Stimulated activated CD8-positive, alpha-beta memory T cell treated with anti-CD3 and anti-CD28 coated beads, Interleukin-12 subunit alpha, Interleukin-12 subunit beta, amount 100 ng/mL, for 4 hours (primary cell): ENCODE measurements around the gene PERCC1.
"Not testable (repeated sequence)": the region's sequence is repeated elsewhere in the genome, so short reads cannot be mapped to it uniquely, and the experiment has no call there.

Experiments
- DNase-seq: peaks from one replicate; pipeline ENCODE4 v3.0.0-alpha.2; 2020; ENCODE audit warnings: low read depth

Gene PERCC1

DNA sequence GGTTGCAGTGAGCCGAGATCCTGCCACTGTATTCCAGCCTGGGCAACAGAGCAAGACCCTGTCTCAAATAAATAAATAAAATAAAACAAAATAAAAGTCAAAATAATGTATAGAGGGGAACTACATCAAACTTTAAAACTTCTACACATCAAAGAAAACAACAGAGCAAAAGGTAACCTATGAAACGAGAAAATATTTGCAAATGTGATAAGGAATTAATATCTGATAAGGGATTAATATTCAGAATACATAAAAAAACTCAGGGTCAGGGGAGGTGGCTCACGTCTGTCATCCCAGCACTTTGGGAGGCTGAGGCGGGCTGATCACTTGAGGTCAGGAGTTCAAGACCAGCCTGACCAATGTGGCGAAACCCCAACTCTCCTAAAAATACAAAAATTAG, 38.3 kb downstream of the PERCC1 start:
- not testable (repeated sequence) for DNase-seq

DNA sequence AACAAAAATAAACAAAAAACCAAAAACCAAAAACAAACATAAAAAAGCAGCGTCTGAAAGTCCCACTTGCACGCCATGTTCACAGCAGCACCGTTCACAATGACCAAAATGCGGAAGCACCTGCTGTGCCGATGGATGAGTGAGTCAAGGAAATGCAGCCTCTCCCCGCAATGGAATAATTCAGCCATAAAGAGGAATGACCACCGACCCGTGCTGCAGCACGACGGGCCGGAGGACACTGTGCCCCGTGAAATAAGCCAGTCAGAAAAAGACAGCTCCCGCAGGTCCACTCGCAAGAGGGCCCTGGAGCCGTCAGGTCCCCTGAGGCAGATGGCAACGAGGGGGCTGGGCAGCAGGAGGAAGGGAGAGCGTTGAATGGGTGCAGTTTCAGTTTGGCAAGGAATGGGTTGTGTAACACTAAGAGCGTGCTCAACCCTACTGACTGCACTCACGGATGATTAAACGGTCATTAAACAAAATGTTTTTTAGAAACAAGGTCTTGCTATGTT, 38.9 kb downstream of the PERCC1 start:
- DNase-seq, result no peak

DNA sequence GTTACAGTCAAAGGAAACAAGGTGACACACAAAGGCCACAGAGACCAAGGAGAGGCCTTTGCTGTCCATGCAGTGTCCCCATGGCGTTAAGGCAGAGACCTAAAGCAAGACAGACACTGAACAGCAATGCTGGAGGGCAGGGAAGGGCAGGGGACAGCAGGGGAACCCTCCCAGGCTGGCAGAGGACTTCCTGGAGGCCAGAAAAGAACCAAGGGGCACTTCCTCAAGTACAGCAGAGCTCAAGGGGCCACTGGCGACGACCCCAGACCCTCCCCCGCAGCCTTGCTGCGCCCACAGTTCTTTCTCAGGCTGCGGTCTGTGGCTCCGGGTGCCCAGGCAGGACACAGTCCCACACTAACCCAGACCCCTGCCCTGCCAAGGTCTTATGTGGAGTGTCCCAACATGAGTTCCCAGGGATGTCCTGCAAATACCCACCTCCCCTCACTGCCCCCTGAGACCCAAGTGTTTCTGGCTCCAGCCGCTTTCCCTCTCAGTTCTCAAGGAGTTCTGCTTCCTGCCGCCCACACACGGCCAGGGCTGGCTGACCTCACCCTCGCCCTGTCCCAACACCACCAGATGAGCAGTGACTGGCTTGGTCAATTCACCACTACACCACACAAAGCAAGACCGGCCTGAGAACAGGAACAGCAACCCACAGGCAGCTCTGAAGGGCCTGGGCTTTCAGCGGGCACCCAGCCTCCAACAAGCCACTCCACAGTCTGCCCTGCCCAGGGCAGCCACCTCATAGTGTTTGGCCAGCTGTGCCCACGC, 39.8 kb downstream of the PERCC1 start:
- DNase-seq, result no peak

DNA sequence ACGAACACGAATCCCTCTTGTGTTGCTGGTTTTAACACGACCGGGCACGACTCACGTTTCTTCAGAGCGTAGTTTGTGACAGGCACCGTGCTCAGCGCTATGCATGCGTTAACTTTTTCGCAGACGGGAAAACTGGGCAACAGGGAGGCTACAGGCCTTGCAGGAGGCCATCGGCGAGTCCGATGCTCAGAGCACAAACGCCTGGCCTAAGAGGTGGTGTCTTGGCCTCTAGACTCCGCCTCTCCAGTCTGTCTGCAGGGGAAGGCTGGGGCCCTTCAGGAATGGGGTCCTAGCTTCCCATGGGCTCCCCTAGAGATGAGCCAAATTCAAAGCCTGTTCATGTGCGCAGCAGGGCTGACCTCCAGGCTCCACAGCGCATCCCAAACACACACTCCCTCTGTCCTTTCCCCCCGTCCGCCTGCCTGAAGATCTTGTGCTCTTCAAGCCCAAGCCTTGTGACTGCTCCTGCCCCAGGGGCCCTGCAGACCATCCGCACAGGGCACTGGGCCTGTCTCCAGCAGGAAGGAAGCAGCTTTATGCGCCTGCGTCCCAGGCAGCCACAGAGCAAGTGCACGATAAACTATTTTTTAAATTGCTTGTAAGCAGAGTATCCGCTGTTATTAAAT, 40.8 kb downstream of the PERCC1 start:
- DNase-seq, result no peak

DNA sequence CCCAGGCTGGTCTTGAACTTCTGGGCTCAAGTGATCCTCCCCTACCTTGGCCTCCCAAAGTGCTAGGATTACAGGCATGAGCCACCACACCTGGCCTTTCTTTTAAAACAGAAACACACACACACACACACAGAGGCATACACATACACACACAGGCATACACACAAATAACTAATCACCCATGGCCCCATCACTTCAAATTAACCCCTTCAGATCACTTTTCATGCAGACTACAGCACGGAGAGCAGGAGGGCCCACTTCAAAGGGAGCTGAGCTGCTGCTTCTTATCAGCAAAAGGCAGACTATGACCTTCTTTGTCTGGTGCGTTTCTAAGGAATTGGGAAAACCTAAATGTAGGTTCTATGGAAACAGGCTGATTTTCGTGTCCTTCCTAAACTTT, 42.1 kb downstream of the PERCC1 start:
- no peak for DNase-seq

DNA sequence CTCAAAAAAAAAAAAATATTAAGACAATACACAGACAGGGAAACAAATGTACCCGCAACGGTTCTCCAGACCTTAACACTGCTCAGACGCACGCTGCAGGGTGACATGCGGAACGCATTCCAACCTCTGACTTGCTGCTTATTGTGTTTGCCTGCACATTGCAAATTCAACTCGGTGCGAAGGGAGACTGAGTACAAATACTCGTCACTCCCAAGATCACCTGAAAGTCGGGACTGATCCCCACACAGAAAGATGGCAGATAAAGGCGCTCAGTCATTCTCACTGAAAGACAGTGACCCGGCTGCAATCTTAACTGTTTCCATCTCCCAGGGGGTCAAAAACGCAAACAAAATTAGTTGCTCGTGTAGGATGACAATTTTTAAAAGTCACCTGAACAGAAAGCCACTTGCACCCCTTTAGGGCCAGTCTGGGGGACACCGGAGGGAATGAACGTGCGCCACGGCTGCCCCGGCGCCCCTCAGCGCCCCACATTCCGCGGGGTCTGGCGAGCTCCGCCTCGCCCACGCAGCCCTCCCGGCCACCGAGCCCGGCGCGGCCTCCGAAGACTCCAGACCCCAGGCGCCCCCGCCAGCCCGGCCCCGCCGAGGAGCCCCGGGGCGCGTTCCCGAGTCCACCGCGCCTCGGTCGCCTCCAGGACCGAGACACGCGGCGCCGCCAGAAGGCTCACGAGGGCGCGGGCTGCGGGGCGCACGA, 43.4 kb downstream of the PERCC1 start:
- DNase-seq, result no peak

DNA sequence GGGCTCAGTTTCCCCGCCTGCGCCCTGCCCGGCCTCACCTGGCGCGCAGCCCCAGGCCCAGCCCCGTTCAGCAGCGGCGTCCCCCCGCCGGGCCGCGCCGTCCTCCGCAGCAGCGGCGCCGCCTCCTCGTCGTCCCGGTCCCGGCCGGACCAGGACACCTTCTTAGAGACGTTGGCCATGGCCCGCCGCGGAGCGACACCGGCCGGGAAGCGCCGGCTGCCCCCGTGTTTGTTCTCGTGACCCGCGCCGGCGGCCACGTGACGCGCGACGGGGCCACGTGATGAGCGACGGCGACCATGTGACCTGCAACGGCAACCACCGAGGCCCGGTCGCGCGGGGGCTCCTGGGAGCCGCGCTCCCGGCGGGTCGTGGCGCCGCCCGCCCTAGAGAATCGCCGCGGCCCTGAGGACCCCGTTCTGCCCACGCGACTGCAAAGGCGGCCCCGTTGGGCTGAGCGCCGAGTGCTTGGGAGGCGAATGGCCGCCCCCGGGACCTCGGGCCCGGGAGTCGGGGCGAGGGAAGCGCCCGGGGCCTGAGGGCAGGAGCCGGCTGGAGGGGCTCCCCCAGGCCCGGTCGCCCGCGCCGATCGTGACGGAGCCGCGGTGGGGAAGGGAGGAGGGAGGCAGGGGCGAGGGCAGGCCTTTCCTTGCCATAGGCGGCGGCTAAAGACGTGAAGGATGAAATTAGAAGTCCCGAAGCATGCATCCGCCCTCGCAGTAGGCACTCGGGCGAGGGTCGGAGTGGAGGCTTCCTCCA, 44.1 kb downstream of the PERCC1 start, which contains the start of gene CLCN7:
TSS of gene CLCN7 (minus strand) at position 233 of the 756 bp plus-strand sequence. CDS start at position 179, 54 bp downstream.
- DNase-seq, result peak; percentile 80

DNA sequence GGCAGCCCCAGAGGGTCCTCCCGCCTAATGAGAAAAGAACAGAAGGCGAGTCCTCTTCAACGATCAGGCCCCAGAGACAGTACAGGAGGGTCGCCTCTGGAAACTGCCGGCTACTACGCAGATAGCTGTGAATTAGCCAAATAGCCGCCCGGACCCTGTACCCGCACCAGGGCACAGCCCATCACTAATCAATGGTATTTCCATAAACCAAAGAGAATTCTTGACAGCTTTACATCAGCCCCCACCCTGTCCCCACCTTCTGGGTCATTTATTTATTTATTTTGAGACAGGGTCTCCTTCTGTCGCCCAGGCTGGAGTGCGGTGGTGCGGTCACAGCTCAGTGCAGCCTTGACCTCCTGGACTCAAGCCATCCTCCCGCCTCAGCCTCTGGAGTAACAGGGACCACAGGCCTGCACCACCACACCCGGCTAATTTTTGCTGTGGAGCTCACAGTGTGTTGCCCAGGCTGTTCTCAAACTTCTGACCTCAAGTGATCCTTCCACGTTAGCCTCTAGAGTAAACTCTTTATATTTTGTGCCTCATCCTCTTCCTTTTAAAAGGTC, 44.8 kb downstream of the PERCC1 start:
- DNase-seq, result no peak

DNA sequence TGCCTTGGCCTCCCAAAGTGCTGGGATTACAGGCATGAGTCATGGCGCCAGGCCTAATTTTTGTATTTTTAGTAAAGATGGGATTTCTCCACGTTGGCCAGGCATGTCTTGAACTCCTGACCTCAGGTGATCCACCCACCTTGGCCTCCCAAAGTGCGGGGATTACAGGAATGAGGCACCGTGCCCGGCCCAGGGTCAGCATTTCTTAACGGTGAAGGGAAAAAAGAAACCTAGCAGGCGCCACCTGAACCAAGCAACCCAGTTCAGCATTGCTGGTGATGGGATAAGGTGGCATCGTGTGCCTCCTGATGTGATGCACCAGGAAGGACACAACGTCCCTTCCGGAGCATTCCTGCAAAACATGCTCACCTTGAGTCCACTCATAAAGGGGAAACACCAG, 46.2 kb downstream of the PERCC1 start:
- DNase-seq, result no peak

DNA sequence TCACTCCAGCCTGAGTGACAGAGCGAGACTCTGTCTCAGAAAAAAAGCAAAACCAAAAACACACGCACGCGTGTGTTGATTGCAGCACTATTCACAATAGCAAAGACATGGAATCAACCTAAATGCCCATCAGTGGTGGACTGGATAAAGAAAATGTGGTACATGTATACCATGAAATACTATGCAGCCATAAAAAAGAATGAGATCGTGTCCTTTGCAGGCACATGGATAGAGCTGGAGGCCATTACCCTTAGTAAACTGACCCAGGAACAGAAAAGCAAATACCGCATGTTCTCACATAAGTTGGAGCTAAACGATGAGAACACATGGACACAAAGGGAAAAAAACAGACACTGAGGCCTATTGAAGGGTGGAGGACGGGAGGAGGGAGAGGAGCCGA, 48.1 kb downstream of the PERCC1 start:
- DNase-seq, result not testable (repeated sequence)

DNA sequence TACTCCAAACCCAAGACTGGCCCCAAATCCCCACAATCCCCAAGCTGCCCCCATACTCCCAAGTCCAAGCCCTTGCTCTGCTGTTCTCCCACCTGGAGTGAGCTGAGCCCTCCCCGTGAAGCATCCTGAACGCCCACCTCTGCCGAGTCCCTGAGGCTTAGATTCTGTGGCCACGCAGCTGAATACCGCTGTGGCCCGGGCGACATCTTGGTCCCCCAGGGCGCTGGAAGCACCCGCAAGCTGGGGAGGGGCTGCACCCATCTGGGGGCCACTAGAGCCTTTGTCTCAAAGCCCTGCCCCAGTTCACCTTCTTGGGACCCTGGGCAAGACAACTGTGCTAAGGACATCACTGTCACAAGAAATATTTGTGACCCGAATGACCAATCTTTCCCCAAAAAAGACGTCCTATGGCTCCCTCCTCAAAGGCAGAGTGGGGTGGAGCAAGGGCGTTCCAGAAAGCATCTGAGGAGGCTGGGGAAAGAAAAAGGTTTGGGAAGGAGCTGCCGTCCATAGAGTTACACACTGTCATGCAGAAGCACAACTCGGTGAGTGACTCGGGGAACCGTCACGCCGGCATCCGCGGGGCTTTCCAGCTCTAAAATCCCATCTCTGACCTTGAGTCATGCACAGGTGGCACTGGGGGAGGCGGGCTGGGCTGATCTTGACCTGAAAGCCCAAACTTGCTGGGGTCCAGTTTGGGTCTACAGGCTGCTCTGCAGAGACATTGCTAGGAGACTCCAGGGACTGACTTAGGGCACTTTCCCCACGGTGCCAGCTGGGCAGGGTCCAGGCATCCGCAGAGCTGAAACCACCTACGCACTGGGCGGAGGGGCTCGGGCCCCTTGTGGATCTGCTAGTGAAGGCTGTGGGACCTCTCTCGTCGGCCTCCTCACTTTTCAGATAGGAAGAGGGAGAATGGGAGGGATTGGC, 51.3 kb downstream of the PERCC1 start:
- DNase-seq, result no peak
